HCT116 (cell line): Measurements from ENCODE around the gene PAM16. TPM values are rescaled to one million over a fixed set of nuclear protein-coding genes. Genes with fewer than 3 reads are reported as not detected.

Experiments used
- ATAC-seq: fragments of 200-7000 bp; cut with Tn5 transposase; 2 replicates; pipeline ENCODE4 v1.9.1; 2020; ENCODE audit warnings: mild to moderate bottlenecking, moderate library complexity
- BruUV-seq: library from RNA; stranded (reverse); fragments of 400-500 nt; replicated peaks from 2 replicates; lab custom pipeline; 2021; lab: Mats Ljungman, UMichigan
- CTCF ChIA-PET: fragments of 300-600 bp; sonication (Branson Sonifier 250); formaldehyde crosslinking; loops from one replicate; lab custom pipeline; 2021; ENCODE audit warnings: antibody characterized with exemption; lab: Charles Lee
- POLR2A ChIA-PET: fragments of 300-600, 350-600 bp; sonication (Branson Sonifier 250); formaldehyde crosslinking; loops from one replicate; lab custom pipeline; 2021; ENCODE audit warnings: antibody characterized with exemption; lab: Charles Lee
- RAD21 ChIA-PET, 2 experiments: fragments of 300-600 bp; sonication (Branson Sonifier 250); formaldehyde crosslinking; loops; one replicate each; lab custom pipeline; 2023; ENCODE audit warnings: low total read pairs in 2 of 2; ENCODE audit not compliant: uncharacterized antibody in 2 of 2, unreplicated experiment in 2 of 2, low non-redundant PET in 1 of 2; lab: Charles Lee
- DNase-seq: peaks from one replicate; pipeline ENCODE4 v3.0.0-alpha.2; 2010; ENCODE audit warnings: low read depth, low spot score
- H2AFZ ChIP-seq: fragments of 200-600 bp; shearing (Covaris generic), sonication (generic); 2 replicates; pipeline ENCODE4 v1.6.1; 2017; ENCODE audit warnings: low read depth, mixed run types, mixed read lengths, antibody characterized with exemption, low read length; ENCODE audit not compliant: poor library complexity, severe bottlenecking
- H3K27ac ChIP-seq: 2 replicates; pipeline ENCODE4 v1.5.1; 2012; ENCODE audit warnings: low read depth, low read length
- H3K27me3 ChIP-seq: fragments of 200-600 bp; sonication (generic); 2 replicates; pipeline ENCODE4 v1.6.1; 2016; ENCODE audit warnings: mixed run types, low read length, mixed read lengths; ENCODE audit not compliant: insufficient read depth
- H3K36me3 ChIP-seq, 2 experiments: fragments of 200-500 bp in 1 of 2; fragments of 200-600 bp in 1 of 2; sonication (Bioruptor generic) in 1 of 2; sonication (generic) in 1 of 2; 2 replicates each; pipeline versions ENCODE4 v1.5.1 to v1.6.1; 2014 to 2016; ENCODE audit warnings: low read length in 2 of 2, inconsistent platforms in 1 of 2, mixed read lengths in 1 of 2, mixed run types in 1 of 2; ENCODE audit not compliant: insufficient read depth in 2 of 2, control insufficient read depth in 1 of 2
- H3K4me1 ChIP-seq, 2 experiments: fragments of 200-600 bp in 1 of 2; sonication (generic) in 1 of 2; 2 replicates each; pipeline versions ENCODE4 v1.5.1 to v1.6.1; 2012 to 2017; ENCODE audit warnings: low read length in 2 of 2, inconsistent platforms in 1 of 2, mild to moderate bottlenecking in 1 of 2, mixed read lengths in 1 of 2, mixed run types in 1 of 2, moderate library complexity in 1 of 2; ENCODE audit not compliant: insufficient read depth in 2 of 2, control insufficient read depth in 1 of 2
- H3K4me2 ChIP-seq: fragments of 200-600 bp; sonication (generic); 2 replicates; pipeline ENCODE4 v1.6.1; 2017; ENCODE audit warnings: mixed run types, low read length, mixed read lengths
- H3K4me3 ChIP-seq, 2 experiments: fragments of 200-600 bp in 1 of 2; sonication (generic) in 1 of 2; replicated peaks in 1 of 2; 2 replicates each; pipeline ENCODE4 v1.5.1; 2011 to 2016; ENCODE audit warnings: low read length in 2 of 2, control low read depth in 1 of 2, low read depth in 1 of 2, mild to moderate bottlenecking in 1 of 2, mixed read lengths in 1 of 2, mixed run types in 1 of 2
- H3K79me2 ChIP-seq: fragments of 200-600 bp; sonication (generic); 2 replicates; pipeline ENCODE4 v1.6.1; 2017; ENCODE audit warnings: mild to moderate bottlenecking, mixed run types, low read length, moderate library complexity, mixed read lengths; ENCODE audit not compliant: insufficient read depth
- H3K9ac ChIP-seq: fragments of 200-600 bp; sonication (generic); 2 replicates; pipeline ENCODE4 v1.6.1; 2016; ENCODE audit warnings: low read length, mixed read lengths
- H3K9me2 ChIP-seq: fragments of 200-600 bp; sonication (generic), shearing (Covaris generic); 2 replicates; pipeline ENCODE4 v1.6.1; 2017; ENCODE audit warnings: mixed run types, mild to moderate bottlenecking, moderate library complexity; ENCODE audit not compliant: insufficient read depth
- H3K9me3 ChIP-seq, 2 experiments: fragments of 200-500 bp in 1 of 2; fragments of 200-600 bp in 1 of 2; sonication (Bioruptor generic) in 1 of 2; sonication (generic) in 1 of 2; 2 replicates each; pipeline ENCODE4 v1.6.1; 2014 to 2017; ENCODE audit warnings: low read length in 2 of 2, mixed read lengths in 2 of 2, inconsistent platforms in 1 of 2, low read depth in 1 of 2, mild to moderate bottlenecking in 1 of 2, mixed run types in 1 of 2, moderate library complexity in 1 of 2; ENCODE audit not compliant: control insufficient read depth in 1 of 2, insufficient read depth in 1 of 2
- H4K20me1 ChIP-seq: fragments of 200-600 bp; sonication (generic), shearing (Covaris generic); 2 replicates; pipeline ENCODE4 v1.6.1; 2017; ENCODE audit warnings: mixed run types, mild to moderate bottlenecking, moderate library complexity; ENCODE audit not compliant: insufficient read depth
- ATF3 ChIP-seq: IDR thresholded peaks from 2 replicates; pipeline ENCODE4 v1.6.1; 2012
- CEBPB ChIP-seq: IDR thresholded peaks from 2 replicates; pipeline ENCODE4 v1.6.1; 2012; ENCODE audit warnings: low read depth
- EZH2 ChIP-seq: fragments of 200-600 bp; sonication (generic); IDR thresholded peaks from 2 replicates; pipeline ENCODE4 v1.6.1; 2017; ENCODE audit warnings: antibody characterized with exemption, mixed run types
- FOSL1 ChIP-seq: IDR thresholded peaks from 2 replicates; pipeline ENCODE4 v1.6.1; 2012; ENCODE audit warnings: low read depth
- JUND ChIP-seq: IDR thresholded peaks from 2 replicates; pipeline ENCODE4 v1.6.1; 2012
- POLR2AphosphoS5 ChIP-seq: IDR thresholded peaks from 2 replicates; pipeline ENCODE4 v1.6.1; 2011; ENCODE audit warnings: mild to moderate bottlenecking, low read depth, low read length, moderate library complexity
- REST ChIP-seq: IDR thresholded peaks from 2 replicates; pipeline ENCODE4 v1.6.1; 2012; ENCODE audit warnings: low read depth
- SRF ChIP-seq: IDR thresholded peaks from 2 replicates; pipeline ENCODE4 v1.6.1; 2012; ENCODE audit warnings: low read depth
- ZFX ChIP-seq: fragments of 450-650 bp; IDR thresholded peaks from 2 replicates; pipeline ENCODE4 v1.6.1; 2017
- intact Hi-C: fragments of 100-400 bp; cut with micrococcal nuclease; formaldehyde crosslinking; loops from 2 replicates; pipeline ENCODE4 v1.10.0; 2022
- total RNA-seq: library from RNA; stranded (reverse); gene quantifications from one replicate; pipeline ENCODE4 v1.2.1, GENCODE V29; 2021; ENCODE audit not compliant: unreplicated experiment

The PAM16 gene
- total RNA-seq, 1 experiment from 2014 or later: 102 TPM

- no peaks in the 10 kb centered on the region for H3K9me2 ChIP-seq
- intact Hi-C loops: no loop called here
- H3K36me3 ChIP-seq: peaks cover 7 to 24% of the 10 kb centered on the region in 2 experiments; a peak in 2 of 4 replicates
- H3K9ac ChIP-seq: no peak overlapping the region
- RAD21 ChIA-PET: no interaction called here
- H3K4me2 ChIP-seq: no peak overlapping the region
- H3K27ac ChIP-seq: no peak overlapping the region; the same call in 1 of the 2 replicates
- H3K4me1 ChIP-seq: no peaks in the 10 kb centered on the region
- peaks cover 45% of the 10 kb centered on the region for H3K79me2 ChIP-seq
- CTCF ChIA-PET: no interaction called here
- no peak for DNase-seq
- no peak for TF ChIP-seq SRF
- no peak for TF ChIP-seq EZH2
- TF ChIP-seq JUND: no peak
- no peak for TF ChIP-seq POLR2AphosphoS5
- TF ChIP-seq REST: no peak
- no peak for TF ChIP-seq CEBPB
- no peak for TF ChIP-seq FOSL1
- TF ChIP-seq ATF3: no peak
- TF ChIP-seq ZFX: no peak
- TF ChIP-seq, all 23 proteins: peak for 0
- H4K20me1 ChIP-seq: no peaks in the 10 kb centered on the region
- ATAC-seq: no peak
- BruUV-seq: no TSS peak
- no peaks in the 10 kb centered on the region for H3K27me3 ChIP-seq
- H3K4me3 ChIP-seq: no peak overlapping the region
- no peaks in the 10 kb centered on the region for H3K9me3 ChIP-seq
- no peak overlapping the region for H2AFZ ChIP-seq
- POLR2A ChIA-PET: no interaction called here
These were observed 11.7 kb downstream of the PAM16 start for GRCh38 chr16:4339455-4339854.
